PC-9 (cell line): ENCODE measurements around the gene LMX1A.

Source experiments
- CTCF ChIP-seq: fragments of 200-600 bp; sonication (generic); conservative IDR thresholded peaks from 2 replicates; pipeline ENCODE4 v1.6.1; 2017; ENCODE audit warnings: mixed run types, antibody characterized with exemption, mild to moderate bottlenecking, moderate library complexity
- EZH2 ChIP-seq: fragments of 200-600 bp; sonication (generic); IDR thresholded peaks from 2 replicates; pipeline ENCODE4 v1.8.0; 2017; ENCODE audit warnings: antibody characterized with exemption, low read depth

GRCh38 chr1:165234149-165234548 is 122.4 kb downstream of the LMX1A start:
- no peak for TF ChIP-seq CTCF
- TF ChIP-seq EZH2, result no peak
